B cell (primary cell): ENCODE measurements around the gene NSG1. TPM values are rescaled to one million over a fixed set of nuclear protein-coding genes. Genes with fewer than 3 reads are reported as not detected.

Experiments
- ATAC-seq: fragments of 200-7000 bp; cut with Tn5 transposase; one replicate; pipeline ENCODE4 v1.10.0; 2021; ENCODE audit warnings: low read depth, mild to moderate bottlenecking, moderate number of reproducible peaks, moderate library complexity
- CTCF ChIA-PET: fragments of 350-600 bp; sonication (Branson Sonifier 250); formaldehyde crosslinking; loops from one replicate; lab custom pipeline; 2021; ENCODE audit warnings: antibody characterized with exemption, inconsistent platforms; lab: Charles Lee
- POLR2A ChIA-PET: fragments of 350-600 bp; sonication (Branson Sonifier 250); formaldehyde crosslinking; loops from one replicate; lab custom pipeline; 2021; ENCODE audit warnings: antibody characterized with exemption; lab: Charles Lee
- DNase-seq: peaks from one replicate; pipeline ENCODE4 v3.0.0; 2013
- H2AFZ ChIP-seq: 2 replicates; pipeline ENCODE4 v1.6.1; 2012; ENCODE audit warnings: mild to moderate bottlenecking, low read depth, low read length; ENCODE audit not compliant: insufficient read depth, poor library complexity, severe bottlenecking
- H3K27ac ChIP-seq, 2 donors: 1 replicate in 1 of 2; 2 replicates in 1 of 2; pipeline ENCODE4 v1.5.1; 2012 to 2013; ENCODE audit warnings: low read length in 2 of 2, mild to moderate bottlenecking in 2 of 2, moderate library complexity in 1 of 2
- H3K27me3 ChIP-seq, 4 experiments: fragments of 200-600 bp in 1 of 4; sonication (generic) in 1 of 4; replicated peaks in 1 of 4; 1 replicate in 2 of 4; 2 replicates in 2 of 4; pipeline versions ENCODE4 v1.6.1 to v1.7.0; 2013 to 2016; ENCODE audit warnings: low read length in 3 of 4, mild to moderate bottlenecking in 2 of 4, mixed read lengths in 1 of 4, moderate library complexity in 1 of 4; ENCODE audit not compliant: insufficient read depth in 4 of 4, control insufficient read depth in 3 of 4; ENCODE audit errors: control extremely low read depth in 1 of 4
- H3K36me3 ChIP-seq, 2 experiments: replicated peaks in 1 of 2; 1 replicate in 1 of 2; 2 replicates in 1 of 2; pipeline versions ENCODE4 v1.6.1 to v1.7.1; 2013; ENCODE audit warnings: low read length in 1 of 2; ENCODE audit not compliant: insufficient read depth in 2 of 2, control insufficient read depth in 1 of 2; ENCODE audit errors: control extremely low read depth in 1 of 2, extremely low read depth in 1 of 2
- H3K4me1 ChIP-seq, 2 donors: fragments of 200-600 bp in 1 of 2; sonication (generic) in 1 of 2; 1 replicate in 1 of 2; 2 replicates in 1 of 2; pipeline versions ENCODE4 v1.5.1 to v1.6.1; 2013 to 2017; ENCODE audit warnings: low read length in 2 of 2; ENCODE audit not compliant: control insufficient read depth in 2 of 2, insufficient read depth in 2 of 2
- H3K4me2 ChIP-seq: replicated peaks from 2 replicates; pipeline ENCODE3; 2012; ENCODE audit warnings: mild to moderate bottlenecking, low read depth, low read length; ENCODE audit not compliant: poor library complexity, severe bottlenecking
- H3K4me3 ChIP-seq, 5 experiments: fragments of 200-600 bp in 1 of 5; sonication (generic) in 1 of 5; 1 replicate in 3 of 5; 2 replicates in 2 of 5; pipeline versions ENCODE4 v1.5.1 to v1.7.0; 2011 to 2016; ENCODE audit warnings: low read length in 4 of 5, mild to moderate bottlenecking in 4 of 5, low read depth in 2 of 5, control low read depth in 1 of 5, moderate library complexity in 1 of 5; ENCODE audit not compliant: insufficient read depth in 1 of 5; ENCODE audit errors: control extremely low read depth in 1 of 5, extremely low read depth in 1 of 5
- H3K79me2 ChIP-seq: fragments of 200-600 bp; sonication (generic); one replicate; pipeline ENCODE4 v1.6.0; 2016; ENCODE audit warnings: low read length; ENCODE audit not compliant: control insufficient read depth, insufficient read depth
- H3K9ac ChIP-seq: fragments of 200-600 bp; sonication (generic); 2 replicates; pipeline ENCODE4 v1.6.1; 2017; ENCODE audit warnings: mild to moderate bottlenecking, low read length, moderate library complexity
- H3K9me3 ChIP-seq, 3 donors: one replicate each; pipeline versions ENCODE4 v1.6.1 to v1.7.1; 2013; ENCODE audit warnings: low read length in 2 of 3; ENCODE audit not compliant: control insufficient read depth in 2 of 3, insufficient read depth in 1 of 3; ENCODE audit errors: control extremely low read depth in 1 of 3
- H4K20me1 ChIP-seq: 2 replicates; pipeline ENCODE4 v1.6.0; 2012; ENCODE audit warnings: mild to moderate bottlenecking, low read length; ENCODE audit not compliant: insufficient read depth, control insufficient read depth, poor library complexity, severe bottlenecking
- H3K27ac Mint-ChIP-seq: one replicate; pipeline ENCODE4 v1.8.0; 2021; ENCODE audit warnings: mixed read lengths
- H3K27me3 Mint-ChIP-seq: one replicate; pipeline ENCODE4 v1.8.0; 2021; ENCODE audit warnings: mixed read lengths
- H3K4me1 Mint-ChIP-seq: one replicate; pipeline ENCODE4 v1.8.0; 2021; ENCODE audit warnings: mixed read lengths
- H3K4me3 Mint-ChIP-seq: one replicate; pipeline ENCODE4 v1.8.0; 2021; ENCODE audit warnings: mixed read lengths
- H3K9me3 Mint-ChIP-seq: one replicate; pipeline ENCODE4 v1.8.0; 2022; ENCODE audit warnings: mixed read lengths; ENCODE audit not compliant: insufficient read depth
- EZH2 ChIP-seq: IDR thresholded peaks from 2 replicates; pipeline ENCODE4 v1.6.1; 2012; ENCODE audit warnings: borderline replicate concordance, low read depth, mild to moderate bottlenecking, moderate library complexity, low read length; ENCODE audit not compliant: insufficient read depth, poor library complexity, severe bottlenecking
- WGBS: methylation state at CpG from one replicate; pipeline ENCODE4 v1.1.5; 2013; ENCODE audit warnings: missing lambda C conversion rate; ENCODE audit not compliant: insufficient coverage; 5-methylcytosine and 5-hydroxymethylcytosine counted together
- intact Hi-C: fragments of 100-400 bp; cut with micrococcal nuclease; formaldehyde crosslinking; loops from one replicate; pipeline ENCODE4 v1.10.0; 2022
- polyA plus RNA-seq: library from polyadenylated mRNA; depleted of rRNA; stranded (reverse); fragments of >200 nt; gene quantifications from 2 replicates; pipeline ENCODE4 v1.2.3, GENCODE V29; 2012
- total RNA-seq, 2 donors: library from RNA; stranded (reverse); fragments of 120-200 nt in 1 of 2; gene quantifications; 1 replicate in 1 of 2; 2 replicates in 1 of 2; pipeline versions ENCODE4 v1.2.3 to v1.2.4, GENCODE V29; 2013 to 2022
- TF ChIP-seq, protein P1 (sequence below): fragments of 200-600 bp; IDR thresholded peaks from one replicate; pipeline ENCODE4 v1.8.0; 2022; ENCODE audit warnings: antibody characterized with exemption, mild to moderate bottlenecking

The NSG1 gene
- total and polyA plus RNA-seq, 2 donors (not counting 1 experiment from before 2014, with no cell fraction given), result not detected

DNA sequence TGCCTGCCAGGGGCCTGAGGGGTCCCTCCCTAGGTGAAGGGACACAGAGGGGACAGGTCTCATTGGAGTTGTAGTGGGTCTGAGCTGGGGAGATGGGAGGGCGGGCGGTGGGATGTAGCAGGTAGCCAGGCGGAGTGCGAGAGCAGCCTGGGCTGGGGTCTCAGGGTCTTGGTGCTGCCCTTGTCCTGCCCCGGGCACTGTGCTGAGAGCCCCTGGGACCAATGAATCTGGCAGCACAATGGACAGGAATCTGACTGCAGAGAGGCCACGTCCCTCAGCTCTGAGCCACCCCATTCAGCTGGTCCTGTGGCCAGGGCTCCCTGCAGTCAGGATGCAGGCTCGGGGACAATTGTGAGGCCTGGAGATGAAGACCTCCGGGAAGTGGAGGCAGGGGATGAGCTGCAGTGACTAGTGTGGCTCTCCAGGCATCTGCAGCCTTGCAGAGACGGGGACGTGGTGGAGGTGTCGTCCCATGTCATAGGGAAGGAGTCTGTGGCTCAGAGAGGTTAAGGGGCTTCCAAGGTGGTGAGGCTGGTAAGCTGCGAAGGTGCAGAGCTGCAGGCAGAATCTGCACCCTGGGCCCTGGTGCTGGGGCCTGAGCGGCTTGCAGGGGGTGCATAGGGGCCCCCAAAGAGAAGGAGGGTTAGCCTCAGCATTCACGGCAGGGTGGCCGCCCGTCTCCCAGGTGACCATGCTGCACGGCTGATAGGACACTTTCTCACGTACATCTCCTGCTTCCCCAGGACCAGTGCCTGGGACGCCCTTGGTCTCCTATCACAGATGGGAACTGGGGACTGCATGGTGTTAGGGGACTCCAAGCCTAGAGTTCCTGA lies 20.6 kb downstream of the NSG1 start:
- no peaks in the 10 kb centered on the region for H3K79me2 ChIP-seq
- no peaks in the 10 kb centered on the region for H3K36me3 ChIP-seq
- H3K9ac ChIP-seq, result no peak overlapping the region
- H3K4me2 ChIP-seq, result no peak overlapping the region
- H3K4me1 Mint-ChIP-seq, result no peaks in the 10 kb centered on the region
- no peaks in the 10 kb centered on the region for H3K4me1 ChIP-seq
- 74% methylated on average over 18 of the region's 19 CpGs for WGBS
- H3K4me3 ChIP-seq, result no peak overlapping the region
- no peak overlapping the region for H3K27ac ChIP-seq
- no peaks in the 10 kb centered on the region for H4K20me1 ChIP-seq
- no peak overlapping the region for H2AFZ ChIP-seq
- intact Hi-C loops, result no loop called here
- H3K27me3 ChIP-seq, result peaks cover 0 to 5% (median 0%) of the 10 kb centered on the region in 4 experiments
- POLR2A ChIA-PET, result interaction anchor here (0.6 kb wide), 1 partner anchor 117 kb away, joined by 3 read pairs; no protein-coding TSS in a partner anchor
- no peak overlapping the region for H3K4me3 Mint-ChIP-seq
- no peaks in the 10 kb centered on the region for H3K9me3 Mint-ChIP-seq
- ATAC-seq (no peak), DNase-seq (no peak)
- CTCF ChIA-PET, result no interaction called here
- H3K27ac Mint-ChIP-seq, result no peak overlapping the region
- H3K27me3 Mint-ChIP-seq, result peaks cover 14% of the 10 kb centered on the region
- H3K9me3 ChIP-seq, result no peaks in the 10 kb centered on the region
- TF ChIP-seq EZH2, result no peak

DNA sequence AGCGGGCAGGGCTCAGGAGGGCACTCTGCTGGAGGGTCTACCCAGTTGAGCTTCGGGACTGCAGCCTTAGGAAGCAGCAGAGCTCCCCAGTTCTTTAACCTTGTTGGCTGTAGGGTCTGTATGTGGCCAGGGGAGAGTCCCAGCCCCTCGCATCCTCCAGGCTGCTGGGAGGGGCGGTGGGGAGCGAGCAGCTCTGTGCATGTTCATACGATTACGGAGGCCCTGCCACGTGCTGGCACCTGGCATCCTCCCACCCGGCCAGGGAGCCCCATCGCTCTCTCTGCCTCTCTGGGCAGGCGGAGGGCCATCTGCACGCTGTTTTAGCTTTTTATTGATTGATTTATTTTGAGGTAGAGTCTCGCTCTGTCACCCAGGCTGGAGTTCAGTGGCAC lies 21.2 kb downstream of the NSG1 start:
- H4K20me1 ChIP-seq, result no peaks in the 10 kb centered on the region
- TF ChIP-seq, protein P1, sequence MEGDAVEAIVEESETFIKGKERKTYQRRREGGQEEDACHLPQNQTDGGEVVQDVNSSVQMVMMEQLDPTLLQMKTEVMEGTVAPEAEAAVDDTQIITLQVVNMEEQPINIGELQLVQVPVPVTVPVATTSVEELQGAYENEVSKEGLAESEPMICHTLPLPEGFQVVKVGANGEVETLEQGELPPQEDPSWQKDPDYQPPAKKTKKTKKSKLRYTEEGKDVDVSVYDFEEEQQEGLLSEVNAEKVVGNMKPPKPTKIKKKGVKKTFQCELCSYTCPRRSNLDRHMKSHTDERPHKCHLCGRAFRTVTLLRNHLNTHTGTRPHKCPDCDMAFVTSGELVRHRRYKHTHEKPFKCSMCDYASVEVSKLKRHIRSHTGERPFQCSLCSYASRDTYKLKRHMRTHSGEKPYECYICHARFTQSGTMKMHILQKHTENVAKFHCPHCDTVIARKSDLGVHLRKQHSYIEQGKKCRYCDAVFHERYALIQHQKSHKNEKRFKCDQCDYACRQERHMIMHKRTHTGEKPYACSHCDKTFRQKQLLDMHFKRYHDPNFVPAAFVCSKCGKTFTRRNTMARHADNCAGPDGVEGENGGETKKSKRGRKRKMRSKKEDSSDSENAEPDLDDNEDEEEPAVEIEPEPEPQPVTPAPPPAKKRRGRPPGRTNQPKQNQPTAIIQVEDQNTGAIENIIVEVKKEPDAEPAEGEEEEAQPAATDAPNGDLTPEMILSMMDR, result no peak
- no peak for TF ChIP-seq EZH2
- H2AFZ ChIP-seq, result no peak overlapping the region
- no peak overlapping the region for H3K27ac ChIP-seq
- no peak for ATAC-seq
- Mint-ChIP-seq H3K9me3 (no peaks in the 10 kb centered on the region), H3K4me1 (no peaks in the 10 kb centered on the region), H3K27me3 (peaks cover 10% of the 10 kb centered on the region), H3K4me3 (no peak overlapping the region), H3K27ac (no peak overlapping the region)
- POLR2A ChIA-PET, result interaction anchor here (0.6 kb wide), 1 partner anchor 116 kb away, joined by 3 read pairs; no protein-coding TSS in a partner anchor
- H3K4me3 ChIP-seq, result no peak overlapping the region
- H3K4me2 ChIP-seq, result no peak overlapping the region
- no peaks in the 10 kb centered on the region for H3K36me3 ChIP-seq
- CTCF ChIA-PET, result no interaction called here
- no peaks in the 10 kb centered on the region for H3K4me1 ChIP-seq
- DNase-seq, result no peak
- no peaks in the 10 kb centered on the region for H3K27me3 ChIP-seq
- 77% methylated on average over 9 of the region's 13 CpGs for WGBS
- intact Hi-C loops, result no loop called here
- no peaks in the 10 kb centered on the region for H3K9me3 ChIP-seq
- no peak overlapping the region for H3K9ac ChIP-seq
- no peaks in the 10 kb centered on the region for H3K79me2 ChIP-seq
